GM21576 (cell line): ENCODE data around the gene FBXW5.

Experiments used
- ATAC-seq: cut with Tn5 transposase; IDR thresholded peaks from one replicate; pipeline ENCODE4 v1.9.1; 2021; ENCODE audit warnings: mild to moderate bottlenecking, moderate library complexity; ENCODE audit not compliant: unreplicated experiment

The FBXW5 gene

DNA sequence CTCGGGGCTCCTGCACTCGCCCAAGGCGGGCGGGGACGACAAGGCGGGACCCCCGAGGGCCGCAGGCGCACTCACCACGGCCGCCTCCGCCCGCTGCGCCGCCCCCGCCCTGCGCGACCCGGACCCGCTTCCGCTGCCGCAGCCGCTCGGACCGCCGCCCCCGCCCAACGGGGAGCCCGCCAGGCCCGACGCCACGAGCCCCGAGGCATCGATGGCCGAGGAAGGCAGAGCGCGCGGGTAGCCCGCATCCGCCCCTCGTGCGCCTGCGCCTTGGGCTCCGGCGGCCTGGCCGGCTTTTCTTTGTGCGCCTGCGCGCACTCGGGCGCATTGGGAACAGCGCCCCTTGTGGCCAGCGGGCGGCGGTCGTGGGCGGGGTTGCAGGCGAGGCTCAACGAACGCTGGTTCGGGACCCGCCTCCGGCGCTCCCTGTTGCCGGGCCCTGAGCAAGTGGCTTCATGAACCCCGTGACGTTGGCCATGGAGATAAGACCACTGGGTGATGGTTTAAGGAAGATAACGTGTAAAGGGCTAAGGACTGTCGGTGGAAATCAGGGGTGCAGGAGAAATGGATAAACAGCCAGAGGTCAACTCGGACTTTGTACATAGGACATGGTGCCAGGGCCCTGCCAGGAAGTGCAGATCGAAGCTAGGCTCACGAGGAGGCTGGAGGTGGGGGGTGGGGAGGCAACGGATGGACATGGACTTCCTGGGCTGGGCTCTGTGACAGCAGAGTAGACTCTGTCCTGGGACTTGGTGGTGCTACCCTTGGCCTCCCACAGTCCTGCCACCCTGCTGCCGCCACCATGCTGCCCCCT lies at the start of gene FBXW5, which contains the start of gene C8G:
FBXW5 (minus strand) TSS at position 220 of the 814 bp plus-strand sequence. CDS start 655 bp downstream, outside the sequence.
C8G (plus strand) TSS at position 725 of the 814 bp plus-strand sequence; CDS start at position 803, 78 bp downstream.
- peak; percentile 57 for ATAC-seq

GRCh38 chr9:136992819-136993369 lies 48.4 kb upstream of the FBXW5 start:
- ATAC-seq = no peak

DNA sequence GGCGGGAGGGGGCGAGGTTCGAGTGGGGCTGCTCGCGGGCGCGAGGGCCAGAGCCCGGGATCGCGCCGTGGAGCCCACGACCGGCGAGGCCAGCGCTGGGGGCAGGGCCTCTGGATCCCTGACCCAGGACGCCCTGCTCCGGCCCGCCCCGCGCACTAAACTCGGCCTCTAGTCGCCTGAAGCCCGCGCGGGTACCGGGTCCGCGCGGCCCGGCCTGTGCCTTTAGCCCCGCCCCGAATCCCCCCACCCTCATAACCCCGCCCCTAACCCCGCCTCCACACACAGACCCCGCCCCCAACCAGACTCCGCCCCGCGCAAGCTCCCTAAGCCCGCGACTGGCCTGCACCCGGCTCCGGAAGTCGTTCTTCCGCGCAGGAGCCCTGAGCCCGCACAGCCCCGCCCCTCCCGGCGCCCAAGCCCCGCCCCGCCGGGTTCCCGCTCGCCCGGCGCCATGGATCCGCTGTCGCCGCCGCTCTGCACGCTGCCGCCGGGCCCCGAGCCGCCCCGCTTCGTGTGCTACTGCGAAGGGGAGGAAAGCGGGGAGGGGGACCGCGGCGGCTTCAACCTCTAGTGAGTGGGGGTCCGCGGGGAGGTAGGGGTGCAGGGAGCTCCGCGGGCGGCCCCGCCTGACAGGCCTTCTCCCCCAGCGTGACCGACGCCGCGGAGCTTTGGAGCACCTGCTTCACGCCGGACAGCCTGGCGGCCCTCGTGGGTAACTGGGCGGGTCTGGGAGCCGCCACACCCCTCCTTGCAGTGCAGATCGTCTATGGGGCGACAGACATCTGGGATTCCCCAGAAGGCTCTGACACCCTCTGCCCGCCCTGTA lies 47.7 kb upstream of the FBXW5 start, which contains the start of gene PAXX:
PAXX (plus strand) TSS at position 430 of the 826 bp plus-strand sequence; CDS start at position 452, 22 bp downstream.
- peak; percentile 74 for ATAC-seq

- no peak for ATAC-seq
Measured at GRCh38 chr9:136990242-136990911, 45.8 kb upstream of the FBXW5 start.

DNA sequence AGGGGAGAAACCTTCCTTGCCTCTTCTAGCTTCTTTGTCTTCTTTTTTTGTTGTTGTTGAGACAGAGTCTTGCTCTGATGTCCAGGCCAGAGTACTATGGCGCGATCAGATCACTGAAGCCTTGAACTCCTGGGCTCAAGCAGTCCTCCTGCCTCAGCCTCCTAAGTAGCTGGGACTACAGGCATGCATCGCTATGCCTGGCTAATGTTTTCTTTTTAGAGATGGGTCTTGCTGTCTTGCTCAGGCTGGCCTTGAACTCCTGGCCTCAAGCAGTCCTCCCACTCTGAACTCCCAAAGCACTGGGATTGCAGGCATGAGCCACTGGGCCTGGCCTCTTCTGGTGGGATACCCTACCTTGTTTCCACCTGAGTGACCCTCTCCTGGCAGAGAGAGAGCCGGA lies 44.3 kb upstream of the FBXW5 start:
- ATAC-seq = no peak

DNA sequence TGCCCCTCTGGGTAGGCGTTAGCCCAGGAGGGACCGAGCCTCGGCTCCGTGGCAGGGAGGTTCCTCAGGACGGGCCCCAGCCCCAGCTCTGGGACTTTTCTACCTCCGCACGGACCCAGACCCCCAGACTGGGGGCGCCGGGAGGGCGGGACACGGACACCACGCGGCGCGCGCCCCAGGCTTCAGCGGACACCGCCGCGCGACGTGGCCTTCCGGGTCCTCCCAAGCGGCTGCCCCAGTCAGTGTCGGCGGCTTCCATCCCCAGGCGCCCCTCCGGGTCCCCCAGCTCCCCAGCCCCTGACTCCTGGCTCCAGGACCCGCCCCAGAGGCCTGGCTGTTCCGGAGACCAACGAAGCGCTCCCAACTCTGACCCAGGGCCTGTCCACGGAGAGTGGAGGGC lies 41.3 kb upstream of the FBXW5 start:
- ATAC-seq = no peak

DNA sequence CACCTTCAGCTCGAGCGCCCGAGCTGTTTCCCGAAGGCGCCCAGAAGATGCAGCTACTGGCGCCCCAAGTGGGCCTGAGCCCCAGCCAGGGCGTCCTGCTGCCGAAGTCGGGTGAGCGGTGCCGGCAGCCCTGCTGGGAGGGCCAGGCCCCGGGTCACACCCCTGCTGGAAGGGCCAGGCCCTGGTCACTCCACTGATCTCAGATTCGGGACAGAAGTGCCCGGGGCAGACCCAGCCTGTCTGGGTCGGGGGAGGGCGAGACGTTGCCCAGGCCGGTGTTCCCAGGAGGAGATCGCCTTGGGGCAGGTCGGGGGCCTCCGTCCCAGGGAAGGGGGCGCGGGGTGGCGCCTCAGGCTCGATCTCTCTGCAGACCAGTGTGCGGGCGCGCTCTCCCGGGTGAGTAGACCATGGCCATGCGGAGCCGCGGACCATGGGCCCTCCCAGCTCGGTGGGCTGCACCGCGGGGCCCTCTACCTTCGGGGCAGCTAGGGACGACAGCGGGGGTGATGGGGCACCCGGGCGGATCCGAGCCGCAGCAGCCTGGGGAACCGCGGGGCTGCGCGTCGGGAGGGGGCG lies 40.6 kb upstream of the FBXW5 start:
- ATAC-seq = no peak

GRCh38 chr9:136984464-136985026 lies 40.0 kb upstream of the FBXW5 start:
- no peak for ATAC-seq

- no peak for ATAC-seq
Measured at GRCh38 chr9:136983656-136984314, 39.2 kb upstream of the FBXW5 start.

GRCh38 chr9:136983167-136983566 lies 38.6 kb upstream of the FBXW5 start:
- no peak for ATAC-seq

DNA sequence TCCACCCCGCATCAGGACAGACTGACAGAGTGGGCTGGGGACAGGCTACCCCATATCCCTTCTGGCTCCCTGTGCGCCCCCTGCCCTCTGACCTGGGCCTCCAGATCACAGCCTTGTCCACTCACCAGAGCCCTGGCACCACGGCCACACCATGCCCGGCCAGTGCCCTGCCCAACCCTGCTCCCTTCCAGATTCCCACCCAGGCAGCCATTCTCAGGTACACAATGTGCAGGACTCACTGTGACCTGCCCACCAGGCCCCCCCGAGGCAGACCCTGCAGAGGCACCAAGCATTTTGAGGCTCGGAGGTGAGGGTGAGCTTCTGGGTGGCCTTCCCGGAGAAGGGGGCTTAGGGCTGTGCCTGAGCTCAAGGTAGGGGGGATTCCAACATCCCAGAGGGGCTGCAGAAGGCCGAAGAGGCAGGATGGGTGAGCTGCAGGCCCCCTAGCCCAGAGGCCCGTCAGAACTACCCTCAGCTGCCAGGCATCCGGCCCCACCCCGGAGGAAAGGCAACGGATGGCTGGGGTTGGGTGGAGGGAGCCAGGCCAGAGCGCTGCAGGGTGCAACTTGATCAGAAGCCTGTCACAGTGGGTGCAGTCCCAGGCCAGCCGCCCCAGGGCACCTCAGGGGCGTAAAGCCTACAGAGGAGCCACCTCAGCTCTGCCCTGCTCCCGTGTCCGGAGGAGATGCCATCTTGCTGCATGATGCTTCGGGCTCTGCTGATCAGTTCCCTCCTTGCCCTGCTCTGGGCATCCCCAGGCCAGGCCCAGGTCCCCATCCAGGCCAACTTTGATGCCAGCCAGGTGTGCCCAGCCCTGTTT lies 37.9 kb upstream of the FBXW5 start, which contains the start of gene LCNL1:
LCNL1 (plus strand) TSS at position 762 of the 820 bp plus-strand sequence. CDS start 594 bp downstream, outside the sequence.
- no peak for ATAC-seq

DNA sequence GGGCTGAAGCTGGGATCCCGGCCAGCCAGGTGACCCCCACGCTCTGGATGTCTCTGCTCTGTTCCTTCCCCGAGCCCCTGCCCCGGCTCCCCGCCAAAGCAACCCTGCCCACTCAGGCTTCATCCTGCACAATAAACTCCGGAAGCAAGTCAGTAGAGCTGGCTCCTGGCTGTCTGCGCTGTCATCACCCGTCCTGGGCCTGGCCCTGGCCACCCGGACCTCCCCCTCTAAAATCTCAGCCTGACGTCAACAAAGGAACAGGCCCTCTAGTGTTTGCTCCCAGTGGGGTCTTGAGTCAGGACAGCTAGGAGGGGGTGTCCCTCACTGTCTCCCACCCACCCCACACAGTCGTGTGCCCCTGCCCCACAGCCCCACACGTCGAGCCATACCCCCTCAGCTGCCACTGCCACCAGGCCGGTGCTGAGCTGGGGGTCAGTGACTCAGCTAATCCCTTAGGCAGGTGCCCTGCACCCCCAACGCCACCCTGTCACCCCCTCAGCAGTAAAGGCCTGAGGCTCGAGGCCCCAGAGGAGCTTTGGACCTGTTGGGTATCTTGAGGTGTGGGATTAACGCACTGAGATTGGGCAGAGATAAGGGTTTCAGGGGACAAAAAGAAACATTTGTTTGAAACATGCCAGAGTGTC lies 37.2 kb upstream of the FBXW5 start:
- no peak for ATAC-seq

GRCh38 chr9:136980669-136981478 lies 36.3 kb upstream of the FBXW5 start:
- ATAC-seq = no peak

DNA sequence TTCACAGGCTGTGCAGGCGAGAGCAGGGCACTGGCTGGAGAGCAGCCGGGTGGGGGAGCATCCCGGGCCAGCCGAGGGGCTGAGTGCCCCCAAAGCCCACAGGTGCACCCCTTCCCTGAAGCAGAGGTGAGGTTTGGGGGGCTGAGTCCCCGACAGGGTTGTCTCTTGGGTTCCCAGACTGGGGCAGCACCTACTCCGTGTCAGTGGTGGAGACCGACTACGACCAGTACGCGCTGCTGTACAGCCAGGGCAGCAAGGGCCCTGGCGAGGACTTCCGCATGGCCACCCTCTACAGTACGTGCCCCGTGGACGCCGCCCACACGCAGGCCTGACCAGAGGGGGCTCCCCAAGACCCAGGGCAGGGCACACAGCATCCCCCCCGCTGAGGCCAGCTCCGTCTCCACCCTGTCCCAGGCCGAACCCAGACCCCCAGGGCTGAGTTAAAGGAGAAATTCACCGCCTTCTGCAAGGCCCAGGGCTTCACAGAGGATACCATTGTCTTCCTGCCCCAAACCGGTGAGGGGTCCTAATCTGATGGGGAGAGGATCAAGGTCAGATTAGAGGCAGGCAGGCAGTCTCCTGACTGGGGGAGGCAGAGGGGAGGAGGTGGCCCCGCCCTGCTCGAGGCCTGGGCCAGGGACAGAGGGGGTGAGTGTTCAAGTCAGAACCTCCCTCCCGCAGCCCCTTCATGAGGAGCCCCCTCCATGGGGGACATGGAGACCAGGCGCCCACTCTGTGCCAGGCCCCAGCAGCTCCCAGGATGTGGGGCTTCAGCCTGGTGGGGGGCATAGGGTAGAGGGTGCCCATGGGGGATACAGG lies 35.4 kb upstream of the FBXW5 start:
- no peak for ATAC-seq

- ATAC-seq = no peak
Measured at GRCh38 chr9:136978865-136979544, 34.5 kb upstream of the FBXW5 start.
